ENCODE results near the gene EIF1AD.
"Not testable (repeated sequence)": the region's sequence is repeated elsewhere in the genome, so short reads cannot be mapped to it uniquely, and the experiment has no call there.

Gene EIF1AD

GRCh38 chr11:66022401-66023185 is 20.6 kb upstream of the EIF1AD start:
- DNase-seq (peak; percentile 90), ATAC-seq (peak; percentile 81)

- no peak for DNase-seq
- no peak for ATAC-seq
These were observed 18.8 kb upstream of the EIF1AD start for GRCh38 chr11:66020618-66021357.

- no peak for ATAC-seq
- no peak for DNase-seq
These were observed 18.3 kb upstream of the EIF1AD start for GRCh38 chr11:66020212-66020611.

- no peak for DNase-seq
- no peak for ATAC-seq
These were observed 15.4 kb upstream of the EIF1AD start for GRCh38 chr11:66017321-66017720.

GRCh38 chr11:66016793-66017177 is 14.8 kb upstream of the EIF1AD start:
- ATAC-seq, result no peak
- DNase-seq, result no peak

- DNase-seq, result no peak
- ATAC-seq, result no peak
These were observed 14.2 kb upstream of the EIF1AD start for GRCh38 chr11:66015936-66016792.

- ATAC-seq (no peak), DNase-seq (no peak)
These were observed 13.5 kb upstream of the EIF1AD start for GRCh38 chr11:66015454-66015881.

GRCh38 chr11:66014804-66015453 is 13.0 kb upstream of the EIF1AD start:
- DNase-seq, result no peak
- no peak for ATAC-seq

- no peak for ATAC-seq
- no peak for DNase-seq
These were observed 11.8 kb upstream of the EIF1AD start for GRCh38 chr11:66013762-66014100.

GRCh38 chr11:66012946-66013761 is 11.2 kb upstream of the EIF1AD start:
- ATAC-seq, result no peak
- no peak for DNase-seq

GRCh38 chr11:66012371-66012945 is 10.5 kb upstream of the EIF1AD start:
- DNase-seq (no peak), ATAC-seq (no peak)

GRCh38 chr11:66011785-66012303 is 9.9 kb upstream of the EIF1AD start, which contains the start of gene CST6:
Gene CST6, plus strand, starts transcription at chr11:66012008. Its CDS starts 37 bp downstream, at chr11:66012045.
- no peak for DNase-seq
- ATAC-seq, result no peak

GRCh38 chr11:66011239-66011784 is 9.4 kb upstream of the EIF1AD start:
- no peak for DNase-seq
- ATAC-seq, result no peak

GRCh38 chr11:66010036-66010435 is 8.1 kb upstream of the EIF1AD start:
- not testable (repeated sequence) for DNase-seq, ATAC-seq

GRCh38 chr11:66008468-66009101 is 6.6 kb upstream of the EIF1AD start:
- DNase-seq (no peak), ATAC-seq (no peak)

- DNase-seq (no peak), ATAC-seq (no peak)
These were observed 6.1 kb upstream of the EIF1AD start for GRCh38 chr11:66008095-66008467.

GRCh38 chr11:66007201-66007634 is 5.3 kb upstream of the EIF1AD start:
- ATAC-seq (no peak), DNase-seq (no peak)

GRCh38 chr11:66006891-66007176 is 4.9 kb upstream of the EIF1AD start:
- no peak for ATAC-seq
- DNase-seq, result no peak

GRCh38 chr11:66006134-66006890 is 4.4 kb upstream of the EIF1AD start:
- DNase-seq (no peak), ATAC-seq (no peak)

Data from stimulated activated naive CD8-positive, alpha-beta T cell treated with anti-CD3 and anti-CD28 coated beads, Interleukin-15, Interleukin-2, amounts not matched to agents 100 U/mL and 50 U/mL, for 24 hours (primary cell).